Left hindlimb (tissue), 1 donor: Measurements from ENCODE around the gene PTPRCAP.
"Not testable (repeated sequence)": the region's sequence is repeated elsewhere in the genome, so short reads cannot be mapped to it uniquely, and the experiment has no call there.

ENCODE experiments used
- DNase-seq: peaks from one replicate; pipeline ENCODE4 v3.0.0-alpha.2; 2018

PTPRCAP gene

DNA sequence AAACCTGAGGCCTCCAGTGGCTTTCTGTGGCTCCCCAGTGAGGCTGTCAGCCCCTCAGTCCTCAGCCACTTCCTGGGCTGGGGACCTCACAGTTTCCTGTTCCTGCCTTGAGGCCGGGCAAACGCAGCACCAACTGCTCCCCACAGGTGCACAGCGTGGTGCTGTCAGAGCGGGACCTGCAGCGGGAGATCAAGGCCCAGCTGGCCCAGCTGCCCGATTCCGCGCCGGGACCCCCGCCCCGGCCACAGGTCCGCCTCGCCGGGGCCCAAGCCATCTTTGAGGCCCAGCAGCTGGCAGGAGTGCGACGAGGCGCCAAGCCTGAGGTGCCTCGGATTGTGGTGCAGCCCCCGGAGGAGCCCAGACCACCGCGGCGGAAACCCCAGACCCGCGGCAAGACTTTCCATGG, 28.2 kb downstream of the PTPRCAP start:
- DNase-seq, result no peak

GRCh38 chr11:67408437-67409200, 28.9 kb downstream of the PTPRCAP start:
- DNase-seq, result no peak

- DNase-seq, result no peak
Measured at GRCh38 chr11:67407688-67408163, 29.8 kb downstream of the PTPRCAP start.

DNA sequence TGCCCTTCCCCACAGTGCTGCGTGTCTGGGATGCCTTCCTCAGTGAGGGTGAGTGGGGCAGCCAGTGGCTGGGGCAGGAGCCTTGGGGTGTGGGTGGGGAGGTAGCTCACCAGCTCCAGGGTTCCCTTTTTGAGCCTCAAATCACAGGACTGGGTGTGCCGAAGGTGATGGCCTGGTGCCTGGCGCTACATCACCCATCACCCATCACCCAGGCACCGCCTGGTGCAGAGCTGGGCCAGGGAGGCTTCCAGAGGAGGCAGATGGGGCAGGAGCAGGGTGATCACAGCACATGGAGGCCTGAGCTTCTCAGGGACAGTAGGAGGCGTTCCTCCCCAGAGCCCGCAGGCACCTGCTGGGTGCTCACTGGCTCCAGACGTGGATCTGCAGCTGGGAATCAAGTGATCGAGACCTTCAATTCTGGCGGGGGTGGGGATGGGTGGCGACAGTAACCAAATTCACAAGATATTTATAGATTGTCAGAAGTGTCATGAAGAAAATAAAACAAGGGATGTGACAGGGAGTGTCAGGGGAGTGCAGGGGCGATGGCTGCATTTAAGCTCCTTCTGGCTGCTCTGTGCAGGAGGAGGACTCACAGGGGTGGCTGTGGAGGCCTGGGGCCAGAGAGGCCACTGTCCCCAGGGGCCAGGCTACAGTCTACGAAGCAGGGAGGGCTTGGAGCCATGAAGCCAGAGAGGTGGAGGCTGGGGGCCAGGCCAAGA, 30.4 kb downstream of the PTPRCAP start:
- DNase-seq, result no peak

- no peak for DNase-seq
Measured at GRCh38 chr11:67406420-67406968, 31.0 kb downstream of the PTPRCAP start.

GRCh38 chr11:67405688-67406339, 31.7 kb downstream of the PTPRCAP start:
- no peak for DNase-seq

DNA sequence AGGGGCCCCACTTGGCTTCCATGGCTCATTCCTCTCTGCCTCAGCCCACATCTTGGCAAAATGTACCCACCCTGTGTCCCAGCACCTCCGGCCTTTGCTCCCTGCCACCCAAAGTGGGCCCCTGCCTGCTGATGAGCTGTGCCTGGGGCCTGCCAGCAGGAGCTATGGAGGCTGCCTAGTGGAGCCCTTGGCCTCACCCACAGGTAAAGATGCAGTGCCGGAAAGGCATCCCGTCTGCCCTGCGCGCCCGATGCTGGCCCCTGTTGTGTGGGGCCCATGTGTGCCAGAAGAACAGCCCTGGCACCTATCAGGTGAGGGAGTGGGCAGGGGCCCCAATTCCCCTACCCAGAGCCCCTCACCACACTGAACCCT, 32.3 kb downstream of the PTPRCAP start:
- no peak for DNase-seq

DNA sequence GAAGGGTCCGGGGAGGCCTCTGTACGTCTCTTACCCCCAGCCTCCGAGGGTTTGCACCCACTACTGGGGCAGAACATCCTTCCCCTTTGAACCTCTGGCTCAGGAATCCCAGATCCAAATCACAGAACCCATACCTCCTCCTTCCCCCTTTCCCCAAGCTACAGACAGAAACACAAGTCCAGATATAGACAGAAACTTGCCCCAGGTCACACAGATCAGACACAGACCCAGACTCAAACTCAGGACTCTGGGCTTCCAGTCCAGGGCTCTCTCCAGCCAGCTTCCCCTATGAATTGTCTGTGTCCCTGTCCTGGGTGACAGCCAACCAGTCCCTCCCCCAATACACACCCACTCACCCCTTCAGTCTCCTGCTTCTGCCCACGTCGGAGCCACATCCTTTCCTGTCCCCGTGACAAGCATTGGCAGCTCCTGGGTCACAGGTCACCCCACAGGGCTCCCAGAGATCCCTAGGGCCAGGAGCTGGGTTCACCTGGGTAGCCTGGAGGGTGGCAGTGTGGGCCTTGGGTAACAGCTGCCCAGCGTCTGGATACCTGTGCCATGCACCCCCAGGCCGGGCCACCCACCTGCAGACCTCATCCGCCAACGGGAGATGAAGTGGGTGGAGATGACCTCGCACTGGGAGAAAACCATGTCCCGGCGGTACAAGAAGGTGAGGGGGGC, 32.8 kb downstream of the PTPRCAP start:
- no peak for DNase-seq

DNA sequence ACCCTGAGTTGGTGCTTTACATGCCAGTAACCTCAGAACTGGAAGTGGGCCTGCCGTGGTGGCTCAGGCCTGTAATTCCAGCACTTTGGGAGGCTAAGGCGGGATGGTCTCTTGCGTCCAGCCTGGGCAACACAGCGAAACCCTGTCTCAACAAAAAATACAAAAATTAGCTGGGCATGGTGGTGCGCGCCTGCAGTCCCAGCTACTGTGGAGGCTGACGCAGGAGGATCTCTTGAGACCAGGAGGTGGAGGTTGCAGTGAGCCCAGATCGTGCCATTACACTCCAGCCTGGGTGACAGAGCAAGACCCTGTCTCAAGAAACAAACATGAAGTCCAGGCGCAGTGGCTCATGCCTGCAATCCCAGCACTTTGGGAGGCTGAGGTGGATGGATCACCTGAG, 34.4 kb downstream of the PTPRCAP start:
- not testable (repeated sequence) for DNase-seq

GRCh38 chr11:67402192-67402839, 35.2 kb downstream of the PTPRCAP start:
- DNase-seq, result not testable (repeated sequence)

- peak; percentile 96 for DNase-seq
Measured at GRCh38 chr11:67401495-67402191, 35.8 kb downstream of the PTPRCAP start, which contains the start of gene PPP1CA. Gene PPP1CA, minus strand, starts transcription at chr11:67401858. Its CDS starts 76 bp downstream, at chr11:67401782.

GRCh38 chr11:67400942-67401494, 36.5 kb downstream of the PTPRCAP start:
- no peak for DNase-seq

DNA sequence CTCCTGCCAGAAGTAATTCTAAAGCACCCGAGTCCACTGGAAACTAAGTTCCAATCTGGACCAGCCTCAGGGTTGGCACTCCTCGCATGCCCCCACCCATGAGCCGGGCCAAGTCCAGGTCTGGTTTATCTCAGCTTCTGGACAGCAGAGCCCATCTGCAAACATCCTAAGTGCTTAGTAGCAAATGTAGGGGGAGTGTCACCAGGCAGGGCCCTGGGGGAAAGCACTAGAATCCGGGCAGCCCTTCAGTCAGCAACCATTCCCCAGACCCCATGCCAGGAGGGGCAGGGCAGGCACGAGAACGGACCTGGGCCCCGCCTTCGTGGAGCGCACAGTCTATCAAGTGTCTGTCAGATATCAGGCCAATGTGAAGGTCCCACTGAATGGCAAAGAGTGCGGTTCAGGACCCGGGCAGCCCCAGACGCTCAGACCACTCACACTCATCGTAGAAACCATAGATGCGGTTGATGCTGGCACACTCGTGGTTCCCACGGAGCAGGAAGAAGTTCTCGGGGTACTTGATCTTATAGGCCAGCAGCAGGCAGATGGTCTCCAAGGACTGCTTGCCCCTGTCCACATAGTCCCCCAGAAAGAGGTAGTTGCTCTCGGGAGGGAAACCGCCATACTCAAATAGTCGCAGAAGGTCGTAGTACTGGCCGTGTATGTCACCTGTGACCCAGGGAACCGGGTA, 37.1 kb downstream of the PTPRCAP start:
- DNase-seq, result no peak

GRCh38 chr11:67398661-67399563, 38.6 kb downstream of the PTPRCAP start:
- no peak for DNase-seq

- no peak for DNase-seq
Measured at GRCh38 chr11:67397986-67398660, 39.4 kb downstream of the PTPRCAP start.

GRCh38 chr11:67397536-67397935, 39.9 kb downstream of the PTPRCAP start:
- no peak for DNase-seq

DNA sequence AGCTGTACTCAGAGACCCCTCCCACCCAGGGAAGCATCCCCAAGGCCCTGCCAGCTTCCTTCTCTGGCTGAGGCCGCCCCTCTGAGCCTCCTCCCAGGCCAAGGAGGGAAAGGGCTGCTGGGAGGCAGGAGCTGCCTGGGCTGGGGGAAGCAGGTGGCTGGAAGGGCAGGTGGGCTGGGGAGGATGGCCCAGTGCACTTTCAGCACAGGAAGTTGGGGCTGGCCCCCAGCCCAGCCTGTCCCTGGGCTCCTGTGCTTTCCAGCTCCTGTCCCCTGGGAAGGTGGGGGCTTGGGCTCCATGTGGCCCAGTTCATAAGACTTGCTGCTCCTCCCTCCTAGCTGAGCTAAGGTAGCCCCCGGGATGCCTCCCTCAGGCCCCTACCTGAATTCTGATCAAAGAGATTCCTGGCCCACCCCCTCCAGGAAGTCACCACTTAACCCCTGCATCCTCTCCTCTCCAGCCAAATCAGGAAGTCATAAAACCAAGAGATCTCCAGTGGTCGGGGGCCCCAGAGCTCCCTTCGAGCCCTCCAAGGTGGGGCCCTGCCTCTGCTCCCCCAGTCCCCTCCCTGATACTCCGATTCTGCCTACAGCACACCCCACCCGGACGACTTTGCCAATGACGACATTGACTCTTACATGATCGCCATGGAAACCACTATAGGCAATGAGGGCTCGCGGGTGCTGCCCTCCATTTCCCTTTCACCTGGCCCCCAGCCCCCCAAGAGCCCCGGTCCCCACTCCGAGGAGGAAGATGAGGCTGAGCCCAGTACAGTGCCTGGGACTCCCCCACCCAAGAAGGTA, 40.7 kb downstream of the PTPRCAP start:
- no peak for DNase-seq

DNA sequence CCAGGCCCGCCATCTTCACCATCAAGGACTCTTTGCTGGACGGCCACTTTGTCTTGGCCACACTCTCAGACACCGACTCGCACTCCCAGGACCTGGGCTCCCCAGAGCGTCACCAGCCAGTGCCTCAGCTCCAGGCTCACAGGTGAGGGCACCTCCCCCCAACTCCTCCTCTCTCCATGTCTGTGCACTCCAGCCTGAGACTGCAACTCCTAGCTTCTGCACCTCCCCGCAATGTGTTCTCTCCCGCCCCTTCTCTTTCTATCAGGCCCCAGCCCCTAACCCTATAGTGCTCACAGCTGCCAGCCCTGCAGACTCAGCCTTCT, 41.3 kb downstream of the PTPRCAP start:
- DNase-seq, result no peak
